Renal cortical epithelial cell (primary cell): ENCODE measurements around the gene DAPP1. TPM values are rescaled to one million over a fixed set of nuclear protein-coding genes. Genes with fewer than 3 reads are reported as not detected.
"Not testable (repeated sequence)": the region's sequence is repeated elsewhere in the genome, so short reads cannot be mapped to it uniquely, and the experiment has no call there.

Experiments
- DNase-seq: peaks from one replicate; pipeline ENCODE4 v3.0.0-alpha.2; 2011; ENCODE audit warnings: low read depth
- total RNA-seq: library from RNA; depleted of rRNA; stranded (reverse); fragments of >200 nt; gene quantifications from 2 replicates; pipeline ENCODE4 v1.2.3, GENCODE V29; 2014

Gene DAPP1
- total RNA-seq, 1 donor from 2014 or later, result 3.4 TPM

DNA sequence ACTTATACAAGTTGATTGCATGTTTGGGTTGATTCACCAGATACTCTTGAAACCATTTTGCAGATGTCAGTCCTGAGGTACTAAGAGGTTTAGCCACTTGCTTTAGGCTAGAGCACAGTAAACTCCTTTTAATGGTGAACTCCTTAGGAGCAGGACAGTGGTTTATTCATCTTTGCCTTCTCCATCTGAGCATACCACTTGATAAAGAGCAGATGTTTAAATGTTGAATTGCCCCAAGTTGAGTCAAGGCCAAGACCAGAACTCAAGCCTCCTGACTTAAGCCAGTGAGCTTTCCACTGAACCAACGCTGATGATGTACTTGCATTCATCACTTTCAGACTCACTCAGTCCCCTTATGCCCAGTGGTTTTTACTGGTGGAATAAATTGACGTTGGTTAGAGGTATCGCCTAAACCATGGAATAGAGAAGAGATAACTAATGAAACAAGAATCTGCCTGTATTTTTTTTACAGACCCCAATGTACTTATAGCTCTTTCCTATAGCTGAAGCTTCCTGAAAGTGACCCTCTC, 7.5 kb downstream of the DAPP1 start:
- no peak for DNase-seq

GRCh38 chr4:99825272-99825671, 8.6 kb downstream of the DAPP1 start:
- no peak for DNase-seq

GRCh38 chr4:99826016-99826415, 9.4 kb downstream of the DAPP1 start:
- DNase-seq, result no peak

DNA sequence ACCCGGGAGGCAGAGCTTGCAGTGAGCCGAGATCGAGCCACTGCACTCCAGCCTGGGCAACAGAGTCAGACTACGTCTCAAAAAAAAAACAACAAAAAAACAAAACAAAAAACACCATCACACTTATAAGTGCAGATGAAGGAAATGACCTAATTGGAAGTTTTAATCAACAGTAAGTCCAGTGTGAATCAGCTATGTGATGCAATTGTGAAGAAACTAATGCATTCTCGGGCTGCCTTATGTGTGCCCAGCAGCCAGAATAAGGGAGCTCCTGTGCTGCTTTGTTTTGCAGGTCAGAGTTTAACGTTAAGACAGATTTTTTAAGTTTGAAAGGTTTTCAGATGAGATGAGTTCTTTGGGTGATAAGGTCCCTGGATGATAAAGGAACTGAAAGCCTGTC, 10.8 kb downstream of the DAPP1 start:
- peak; percentile 56 for DNase-seq

DNA sequence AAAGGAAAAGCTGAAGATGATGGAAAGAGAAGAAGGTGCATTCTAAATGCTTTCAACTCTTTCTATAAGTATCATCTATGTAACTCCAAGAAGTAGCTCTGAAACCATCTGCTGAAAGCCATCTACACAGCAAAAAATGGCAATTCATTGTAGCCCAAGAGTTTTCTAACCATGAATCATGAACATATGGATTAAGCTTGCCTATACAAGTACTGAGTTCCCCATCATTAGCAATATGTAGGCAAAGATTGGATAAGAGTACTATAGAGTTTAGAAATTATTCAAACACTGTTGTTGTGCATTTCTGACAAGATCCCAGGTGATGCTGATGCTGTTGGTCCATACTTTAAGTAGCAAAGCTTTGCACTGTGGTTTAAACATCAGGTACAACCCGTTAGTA, 11.2 kb downstream of the DAPP1 start:
- no peak for DNase-seq

DNA sequence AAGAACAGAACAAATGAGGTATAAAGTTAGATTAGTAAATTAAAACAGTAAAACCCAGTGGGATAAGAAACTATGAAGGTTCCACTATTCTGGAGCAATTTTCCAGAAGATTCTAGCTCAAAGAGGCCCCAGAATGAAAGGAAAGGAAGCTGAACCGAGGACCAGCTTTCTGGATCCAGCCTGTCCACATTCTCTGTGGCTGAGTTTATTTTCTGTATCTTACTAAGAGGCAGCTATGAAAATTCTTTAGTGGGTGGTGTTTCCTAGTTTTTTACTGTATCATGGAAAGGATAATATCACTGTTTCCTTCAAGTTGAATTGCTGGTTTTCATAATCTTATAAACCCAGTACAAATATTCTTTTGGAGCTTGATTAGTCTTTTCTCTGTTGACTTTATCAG, 11.8 kb downstream of the DAPP1 start:
- DNase-seq, result no peak

DNA sequence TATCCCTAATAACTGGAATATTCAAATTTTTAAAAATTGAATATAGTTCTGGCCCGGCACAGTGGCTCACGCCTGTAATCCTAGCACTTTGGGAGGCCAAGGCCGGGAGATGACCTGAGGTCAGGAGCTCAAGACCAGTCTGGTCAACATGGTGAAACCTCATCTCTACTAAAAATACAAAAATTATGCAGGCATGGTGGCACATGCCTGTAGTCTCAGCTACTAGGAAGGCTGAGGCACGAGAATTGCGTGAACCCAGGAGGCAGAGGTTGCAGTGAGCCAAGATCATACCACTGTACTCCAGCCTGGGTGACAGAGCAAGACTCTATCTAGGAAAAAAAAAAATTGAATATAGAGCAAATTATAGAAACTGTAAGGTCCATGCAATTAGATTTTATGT, 13.4 kb downstream of the DAPP1 start:
- DNase-seq, result not testable (repeated sequence)

DNA sequence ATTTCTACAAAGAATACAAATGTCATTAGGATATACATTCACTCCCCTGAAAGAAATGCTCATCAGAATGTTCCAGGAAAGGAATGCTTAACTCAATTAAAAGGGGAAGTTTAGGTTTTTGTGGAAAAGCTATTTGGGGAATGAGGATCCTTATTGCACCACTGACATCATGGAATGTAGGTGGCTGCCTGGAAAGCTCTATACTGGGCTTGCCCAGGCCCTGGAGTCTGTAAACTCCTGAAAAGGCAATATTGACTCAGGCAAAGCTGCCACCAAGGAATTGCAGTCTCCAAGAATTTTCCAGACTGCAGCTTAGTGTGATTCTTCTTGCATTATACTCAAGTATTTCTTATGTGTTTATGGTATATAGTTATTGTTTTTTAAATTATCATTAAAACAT, 15.7 kb downstream of the DAPP1 start:
- no peak for DNase-seq

DNA sequence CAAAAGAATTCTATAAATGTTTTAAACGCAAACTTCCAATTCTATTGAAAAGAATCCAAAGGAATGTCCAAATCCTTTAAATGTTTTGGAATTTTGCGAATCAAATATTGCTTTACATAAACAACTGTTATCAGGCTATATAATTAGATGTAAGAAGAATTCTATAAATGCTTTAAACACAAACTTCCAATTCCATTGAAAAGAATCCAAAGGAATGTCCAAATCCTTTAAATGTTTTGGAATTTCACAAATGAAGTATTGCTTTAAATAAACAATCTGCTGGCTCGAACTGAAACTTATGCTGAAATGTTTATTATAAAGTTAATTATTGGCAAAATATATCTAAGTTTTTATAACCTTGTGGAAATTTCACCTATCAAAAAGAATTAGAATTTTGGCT, 16.1 kb downstream of the DAPP1 start:
- no peak for DNase-seq

DNA sequence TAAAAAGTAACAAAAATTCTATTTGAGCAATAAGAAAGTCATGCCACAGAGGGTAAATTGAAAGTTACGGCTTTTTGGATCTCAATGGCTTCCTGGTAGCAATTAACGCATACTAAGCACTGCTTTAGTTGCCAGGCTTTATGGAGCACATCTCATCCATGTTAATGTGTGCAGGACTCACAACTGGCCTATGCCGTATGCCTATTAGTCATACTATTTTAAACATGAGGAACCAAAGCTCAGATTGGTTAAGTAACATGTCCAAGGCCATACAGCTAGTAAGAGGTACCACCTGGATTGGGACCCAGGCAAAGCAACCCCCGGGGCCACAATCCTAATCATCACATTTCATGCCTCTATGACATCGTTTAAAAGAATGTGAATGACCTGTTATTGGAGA, 17.1 kb downstream of the DAPP1 start:
- DNase-seq, result peak; percentile 75

- no peak for DNase-seq
Observed at GRCh38 chr4:99834569-99834968, 17.9 kb downstream of the DAPP1 start.

DNA sequence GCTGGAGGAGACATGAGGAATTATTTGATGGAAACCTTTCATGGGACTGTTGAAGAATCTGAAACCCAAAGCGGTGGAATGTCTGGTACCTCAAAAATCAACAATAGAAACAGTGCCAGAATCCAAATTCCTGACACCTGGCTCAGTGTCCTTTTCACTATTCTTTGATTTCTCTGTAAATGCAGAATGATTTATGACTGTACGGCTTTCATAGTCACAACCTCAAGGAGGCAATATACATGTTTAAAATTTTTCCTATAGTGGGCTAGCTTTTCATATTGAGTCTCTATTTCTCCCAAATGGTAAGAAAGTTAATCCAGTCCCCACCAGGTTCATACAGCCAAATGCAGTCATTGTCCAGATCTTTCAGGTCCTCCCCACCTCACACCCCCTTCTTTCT, 19.3 kb downstream of the DAPP1 start:
- DNase-seq, result no peak

- no peak for DNase-seq
Observed at GRCh38 chr4:99838927-99839326, 22.3 kb downstream of the DAPP1 start.

DNA sequence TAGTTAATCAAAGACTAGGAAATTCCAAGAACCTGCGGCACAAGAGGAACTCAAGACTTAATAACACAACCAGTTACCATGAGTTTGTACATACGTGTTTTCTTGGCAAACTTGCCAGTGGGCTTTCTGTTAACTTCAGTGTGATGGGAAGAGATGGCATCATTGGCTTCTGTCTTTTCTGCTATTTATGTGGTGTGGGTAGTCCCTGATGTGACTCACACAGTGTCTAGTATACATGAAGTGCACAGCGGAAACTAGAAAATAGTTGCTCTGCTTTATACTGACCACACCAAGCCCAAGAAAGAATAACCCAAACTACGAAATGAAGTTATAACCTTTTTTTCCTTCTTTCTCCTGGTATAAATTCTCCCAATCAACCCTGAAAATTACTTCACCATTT, 24.5 kb downstream of the DAPP1 start:
- no peak for DNase-seq

DNA sequence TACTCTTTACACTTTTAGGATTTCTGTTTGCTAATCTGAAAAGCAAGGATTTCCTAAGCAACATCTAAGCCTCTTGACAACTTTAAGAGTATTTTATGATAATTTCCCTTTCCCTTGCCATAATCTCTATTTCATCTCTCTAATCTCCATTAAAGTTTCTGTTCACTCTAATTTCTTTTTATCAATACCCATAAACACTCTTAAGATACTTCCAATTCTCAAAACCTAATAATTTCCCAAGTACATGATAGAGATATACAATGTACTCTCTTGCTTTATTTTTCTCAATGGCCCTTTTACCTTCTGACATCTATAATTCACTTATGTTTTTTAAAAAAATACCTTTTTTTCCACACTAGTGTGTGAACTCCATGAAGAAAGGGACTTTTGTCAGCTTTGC, 26.8 kb downstream of the DAPP1 start:
- DNase-seq, result no peak

- DNase-seq, result no peak
Observed at GRCh38 chr4:99844048-99844447, 27.4 kb downstream of the DAPP1 start.

- DNase-seq, result no peak
Observed at GRCh38 chr4:99845179-99845578, 28.6 kb downstream of the DAPP1 start.

- DNase-seq, result no peak
Observed at GRCh38 chr4:99845708-99846469, 29.3 kb downstream of the DAPP1 start.

DNA sequence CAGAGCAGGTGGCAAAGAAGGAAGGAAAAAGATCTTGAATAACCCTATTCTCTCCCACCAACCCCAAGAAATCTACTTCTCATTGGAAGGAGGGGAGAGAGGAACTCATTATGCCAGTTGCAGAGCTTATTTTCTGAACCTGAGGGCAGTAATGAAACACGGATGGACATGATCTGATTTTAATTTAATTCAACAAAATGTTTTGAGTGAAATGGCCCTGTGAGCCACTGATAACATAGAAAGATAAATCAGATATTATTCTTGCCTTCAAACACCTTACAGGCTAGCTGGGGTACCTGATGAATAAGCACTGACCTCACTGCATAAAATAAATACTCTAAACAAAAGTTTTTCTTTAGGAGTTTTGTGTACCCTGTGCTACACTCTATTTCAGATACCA, 30.3 kb downstream of the DAPP1 start:
- DNase-seq, result no peak

- no peak for DNase-seq
Observed at GRCh38 chr4:99847362-99847976, 30.8 kb downstream of the DAPP1 start.

GRCh38 chr4:99848591-99849001, 32.0 kb downstream of the DAPP1 start:
- no peak for DNase-seq

DNA sequence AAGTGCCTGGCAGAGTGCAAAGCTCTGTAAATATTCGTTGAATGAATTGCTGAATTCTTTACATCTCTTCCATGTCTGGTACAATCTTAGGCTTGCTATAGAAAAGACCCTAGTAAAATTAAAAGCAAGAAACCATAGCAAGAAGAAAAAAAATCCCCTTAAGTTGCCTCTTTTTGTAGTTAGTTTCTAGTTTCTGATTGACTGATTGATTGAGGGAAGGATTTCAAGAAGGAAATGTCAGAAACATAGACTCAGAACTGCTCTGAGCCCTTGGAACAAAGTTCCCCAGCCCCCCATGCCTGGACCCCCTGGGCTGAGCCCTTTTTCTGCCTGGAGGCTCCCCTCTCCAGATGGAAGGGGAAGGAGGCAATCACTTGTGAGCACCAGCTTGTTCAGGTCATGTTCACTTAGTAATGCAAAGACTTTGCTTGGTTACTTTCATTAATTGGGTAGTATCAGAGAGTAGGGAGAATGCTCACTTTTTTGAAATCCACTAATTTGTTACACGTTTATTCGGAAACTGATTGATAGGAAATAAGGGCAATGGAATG, 35.6 kb downstream of the DAPP1 start:
- DNase-seq, result no peak

- DNase-seq, result no peak
Observed at GRCh38 chr4:99853190-99853589, 36.6 kb downstream of the DAPP1 start.
